HCT116 (cell line): Measurements from ENCODE around the gene SERTAD1. TPM values are rescaled to one million over a fixed set of nuclear protein-coding genes. Genes with fewer than 3 reads are reported as not detected.

Experiments used
- ATAC-seq: fragments of 200-7000 bp; cut with Tn5 transposase; 2 replicates; pipeline ENCODE4 v1.9.1; 2020; ENCODE audit warnings: mild to moderate bottlenecking, moderate library complexity
- BruUV-seq: library from RNA; stranded (reverse); fragments of 400-500 nt; replicated peaks from 2 replicates; lab custom pipeline; 2021; lab: Mats Ljungman, UMichigan
- CTCF ChIA-PET: fragments of 300-600 bp; sonication (Branson Sonifier 250); formaldehyde crosslinking; loops from one replicate; lab custom pipeline; 2021; ENCODE audit warnings: antibody characterized with exemption; lab: Charles Lee
- POLR2A ChIA-PET: fragments of 300-600, 350-600 bp; sonication (Branson Sonifier 250); formaldehyde crosslinking; loops from one replicate; lab custom pipeline; 2021; ENCODE audit warnings: antibody characterized with exemption; lab: Charles Lee
- RAD21 ChIA-PET, 2 experiments: fragments of 300-600 bp; sonication (Branson Sonifier 250); formaldehyde crosslinking; loops; one replicate each; lab custom pipeline; 2023; ENCODE audit warnings: low total read pairs in 2 of 2; ENCODE audit not compliant: uncharacterized antibody in 2 of 2, unreplicated experiment in 2 of 2, low non-redundant PET in 1 of 2; lab: Charles Lee
- DNase-seq: peaks from one replicate; pipeline ENCODE4 v3.0.0-alpha.2; 2010; ENCODE audit warnings: low read depth, low spot score
- H2AFZ ChIP-seq: fragments of 200-600 bp; shearing (Covaris generic), sonication (generic); 2 replicates; pipeline ENCODE4 v1.6.1; 2017; ENCODE audit warnings: low read depth, mixed run types, mixed read lengths, antibody characterized with exemption, low read length; ENCODE audit not compliant: poor library complexity, severe bottlenecking
- H3K27ac ChIP-seq: 2 replicates; pipeline ENCODE4 v1.5.1; 2012; ENCODE audit warnings: low read depth, low read length
- H3K27me3 ChIP-seq: fragments of 200-600 bp; sonication (generic); 2 replicates; pipeline ENCODE4 v1.6.1; 2016; ENCODE audit warnings: mixed run types, low read length, mixed read lengths; ENCODE audit not compliant: insufficient read depth
- H3K36me3 ChIP-seq, 2 experiments: fragments of 200-500 bp in 1 of 2; fragments of 200-600 bp in 1 of 2; sonication (Bioruptor generic) in 1 of 2; sonication (generic) in 1 of 2; 2 replicates each; pipeline versions ENCODE4 v1.5.1 to v1.6.1; 2014 to 2016; ENCODE audit warnings: low read length in 2 of 2, inconsistent platforms in 1 of 2, mixed read lengths in 1 of 2, mixed run types in 1 of 2; ENCODE audit not compliant: insufficient read depth in 2 of 2, control insufficient read depth in 1 of 2
- H3K4me1 ChIP-seq, 2 experiments: fragments of 200-600 bp in 1 of 2; sonication (generic) in 1 of 2; 2 replicates each; pipeline versions ENCODE4 v1.5.1 to v1.6.1; 2012 to 2017; ENCODE audit warnings: low read length in 2 of 2, inconsistent platforms in 1 of 2, mild to moderate bottlenecking in 1 of 2, mixed read lengths in 1 of 2, mixed run types in 1 of 2, moderate library complexity in 1 of 2; ENCODE audit not compliant: insufficient read depth in 2 of 2, control insufficient read depth in 1 of 2
- H3K4me2 ChIP-seq: fragments of 200-600 bp; sonication (generic); 2 replicates; pipeline ENCODE4 v1.6.1; 2017; ENCODE audit warnings: mixed run types, low read length, mixed read lengths
- H3K4me3 ChIP-seq, 2 experiments: fragments of 200-600 bp in 1 of 2; sonication (generic) in 1 of 2; replicated peaks in 1 of 2; 2 replicates each; pipeline ENCODE4 v1.5.1; 2011 to 2016; ENCODE audit warnings: low read length in 2 of 2, control low read depth in 1 of 2, low read depth in 1 of 2, mild to moderate bottlenecking in 1 of 2, mixed read lengths in 1 of 2, mixed run types in 1 of 2
- H3K79me2 ChIP-seq: fragments of 200-600 bp; sonication (generic); 2 replicates; pipeline ENCODE4 v1.6.1; 2017; ENCODE audit warnings: mild to moderate bottlenecking, mixed run types, low read length, moderate library complexity, mixed read lengths; ENCODE audit not compliant: insufficient read depth
- H3K9ac ChIP-seq: fragments of 200-600 bp; sonication (generic); 2 replicates; pipeline ENCODE4 v1.6.1; 2016; ENCODE audit warnings: low read length, mixed read lengths
- H3K9me2 ChIP-seq: fragments of 200-600 bp; sonication (generic), shearing (Covaris generic); 2 replicates; pipeline ENCODE4 v1.6.1; 2017; ENCODE audit warnings: mixed run types, mild to moderate bottlenecking, moderate library complexity; ENCODE audit not compliant: insufficient read depth
- H3K9me3 ChIP-seq, 2 experiments: fragments of 200-500 bp in 1 of 2; fragments of 200-600 bp in 1 of 2; sonication (Bioruptor generic) in 1 of 2; sonication (generic) in 1 of 2; 2 replicates each; pipeline ENCODE4 v1.6.1; 2014 to 2017; ENCODE audit warnings: low read length in 2 of 2, mixed read lengths in 2 of 2, inconsistent platforms in 1 of 2, low read depth in 1 of 2, mild to moderate bottlenecking in 1 of 2, mixed run types in 1 of 2, moderate library complexity in 1 of 2; ENCODE audit not compliant: control insufficient read depth in 1 of 2, insufficient read depth in 1 of 2
- H4K20me1 ChIP-seq: fragments of 200-600 bp; sonication (generic), shearing (Covaris generic); 2 replicates; pipeline ENCODE4 v1.6.1; 2017; ENCODE audit warnings: mixed run types, mild to moderate bottlenecking, moderate library complexity; ENCODE audit not compliant: insufficient read depth
- ATF3 ChIP-seq: IDR thresholded peaks from 2 replicates; pipeline ENCODE4 v1.6.1; 2012
- CBX3 ChIP-seq: IDR thresholded peaks from 2 replicates; pipeline ENCODE4 v1.6.1; 2012; ENCODE audit warnings: low read depth
- CEBPB ChIP-seq: IDR thresholded peaks from 2 replicates; pipeline ENCODE4 v1.6.1; 2012; ENCODE audit warnings: low read depth
- CTCF ChIP-seq, 3 experiments: fragments of 200-600 bp in 1 of 3; sonication (generic) in 1 of 3; IDR thresholded peaks in 2 of 3; conservative IDR thresholded peaks in 1 of 3; 2 replicates each; pipeline ENCODE4 v1.5.1; 2012 to 2017; ENCODE audit warnings: low read depth in 2 of 3, low read length in 2 of 3, antibody characterized with exemption in 1 of 3, borderline replicate concordance in 1 of 3, control low read depth in 1 of 3, mild to moderate bottlenecking in 1 of 3, mixed read lengths in 1 of 3, mixed run types in 1 of 3, moderate library complexity in 1 of 3; ENCODE audit not compliant: insufficient read depth in 1 of 3
- EGR1 ChIP-seq: IDR thresholded peaks from 2 replicates; pipeline ENCODE4 v1.6.1; 2012; ENCODE audit warnings: low read depth
- EZH2 ChIP-seq: fragments of 200-600 bp; sonication (generic); IDR thresholded peaks from 2 replicates; pipeline ENCODE4 v1.6.1; 2017; ENCODE audit warnings: antibody characterized with exemption, mixed run types
- EZH2phosphoT487 ChIP-seq: fragments of 200-600 bp; IDR thresholded peaks from 2 replicates; pipeline ENCODE4 v1.6.1; 2018; ENCODE audit warnings: antibody characterized with exemption, borderline replicate concordance
- JUND ChIP-seq: IDR thresholded peaks from 2 replicates; pipeline ENCODE4 v1.6.1; 2012
- POLR2A ChIP-seq: IDR thresholded peaks from 2 replicates; pipeline ENCODE4 v1.7.0; 2011; ENCODE audit warnings: borderline replicate concordance; ENCODE audit not compliant: insufficient read depth, insufficient read length; ENCODE audit errors: extremely low read depth
- POLR2AphosphoS5 ChIP-seq: IDR thresholded peaks from 2 replicates; pipeline ENCODE4 v1.6.1; 2011; ENCODE audit warnings: mild to moderate bottlenecking, low read depth, low read length, moderate library complexity
- RAD21 ChIP-seq: IDR thresholded peaks from 2 replicates; pipeline ENCODE4 v1.6.1; 2012; ENCODE audit warnings: low read depth, mild to moderate bottlenecking
- REST ChIP-seq: IDR thresholded peaks from 2 replicates; pipeline ENCODE4 v1.6.1; 2012; ENCODE audit warnings: low read depth
- SP1 ChIP-seq: IDR thresholded peaks from 2 replicates; pipeline ENCODE4 v1.6.1; 2012; ENCODE audit warnings: low read depth
- SRF ChIP-seq: IDR thresholded peaks from 2 replicates; pipeline ENCODE4 v1.6.1; 2012; ENCODE audit warnings: low read depth
- TCF7L2 ChIP-seq: IDR thresholded peaks from 2 replicates; pipeline ENCODE4 v1.7.0; 2011; ENCODE audit warnings: borderline replicate concordance, inconsistent platforms; ENCODE audit not compliant: insufficient read depth, insufficient read length; ENCODE audit errors: extremely low read depth
- YY1 ChIP-seq: IDR thresholded peaks from 2 replicates; pipeline ENCODE4 v1.6.1; 2011; ENCODE audit warnings: low read length, low read depth, moderate library complexity, mild to moderate bottlenecking; ENCODE audit not compliant: insufficient replicate concordance; ENCODE audit errors: extremely low read depth
- ZBTB33 ChIP-seq: IDR thresholded peaks from 2 replicates; pipeline ENCODE4 v1.6.1; 2011; ENCODE audit warnings: mild to moderate bottlenecking, low read length, moderate library complexity; ENCODE audit not compliant: insufficient replicate concordance; ENCODE audit errors: extremely low read depth
- ZNF274 ChIP-seq: fragments of 200-500 bp; sonication (Bioruptor generic); IDR thresholded peaks from 2 replicates; pipeline ENCODE4 v1.6.1; 2014; ENCODE audit warnings: mild to moderate bottlenecking, low read depth, low read length, inconsistent platforms
- intact Hi-C: fragments of 100-400 bp; cut with micrococcal nuclease; formaldehyde crosslinking; loops from 2 replicates; pipeline ENCODE4 v1.10.0; 2022
- total RNA-seq: library from RNA; stranded (reverse); gene quantifications from one replicate; pipeline ENCODE4 v1.2.1, GENCODE V29; 2021; ENCODE audit not compliant: unreplicated experiment

The SERTAD1 gene
- total RNA-seq, 1 experiment from 2014 or later, result 30.3 TPM

- POLR2A ChIA-PET, result no interaction called here
- peak; percentile 33 for DNase-seq
- no TSS peak for BruUV-seq
Observed at GRCh38 chr19:40392894-40393517, 32.8 kb downstream of the SERTAD1 start.

More at GRCh38 chr19:40392894-40393517, 32.8 kb downstream of the SERTAD1 start:
- peaks cover 15 to 19% of the 10 kb centered on the region in 2 experiments for H3K4me1 ChIP-seq
- H3K4me3 ChIP-seq, result no peak overlapping the region
- no peak overlapping the region for H2AFZ ChIP-seq
- H4K20me1 ChIP-seq, result no peaks in the 10 kb centered on the region
- no peaks in the 10 kb centered on the region for H3K79me2 ChIP-seq
- peak; percentile 94 for ATAC-seq
- intact Hi-C loops, result no loop called here
- H3K9me2 ChIP-seq, result no peaks in the 10 kb centered on the region
- peak overlapping the region; percentile 64 for H3K4me2 ChIP-seq
- no peaks in the 10 kb centered on the region for H3K36me3 ChIP-seq
- H3K9ac ChIP-seq, result peak overlapping the region; percentile 39
- ChIA-PET RAD21 (no interaction called here), CTCF (no interaction called here)
- H3K9me3 ChIP-seq, result no peaks in the 10 kb centered on the region
- no peaks in the 10 kb centered on the region for H3K27me3 ChIP-seq
- TF ChIP-seq YY1 (no peak), CBX3 (no peak), ZNF274 (no peak), EZH2phosphoT487 (no peak), JUND (no peak), ATF3 (no peak), POLR2A (no peak), EZH2 (no peak), POLR2AphosphoS5 (peak; percentile 66), EGR1 (no peak), ZBTB33 (peak; percentile 17), SP1 (peak; percentile 81), TCF7L2 (no peak), CEBPB (no peak), SRF (no peak), RAD21 (peak; percentile 79), CTCF (IDR thresholded peaks at IDR 0.05 in 2 of 3, conservative IDR thresholded peaks at IDR 0.05 in 1 of 3; ENCODE audit: borderline replicate concordance in 1 of 3, insufficient read depth in 1 of 3, low read depth in 2 of 3, low read length in 2 of 3) (peak; percentile 62 to 74 (median 64); a peak in 5 of 6 replicates), REST (no peak)
- peak overlapping the region; percentile 36; the same call in 1 of the 2 replicates for H3K27ac ChIP-seq
